Astrocyte (in vitro differentiated cells and primary cell): ENCODE measurements around the gene CELF1. TPM values are rescaled to one million over a fixed set of nuclear protein-coding genes. Genes with fewer than 3 reads are reported as not detected.
A peak's percentile ranks its signal among the peaks of the same experiment; 100 is the strongest.

ENCODE experiments used
- DNase-seq: peaks from one replicate; pipeline ENCODE4 v3.0.0-alpha.2; 2010; ENCODE audit warnings: low read depth
- FAIRE-seq: peaks from 2 replicates; lab custom pipeline; 2011; peaks lifted over from hg19 to GRCh38; lab: Jason Lieb, UNC
- H2AFZ ChIP-seq: 2 replicates; pipeline ENCODE4 v1.6.0; 2012; ENCODE audit warnings: low read depth, low read length, inconsistent platforms
- H3K27ac ChIP-seq: 2 replicates; pipeline ENCODE4 v1.5.1; 2011; ENCODE audit warnings: low read depth, low read length, inconsistent platforms
- H3K27me3 ChIP-seq: 2 replicates; pipeline ENCODE4 v1.6.0; 2011; ENCODE audit warnings: low read length, inconsistent platforms; ENCODE audit not compliant: insufficient read depth
- H3K36me3 ChIP-seq: 2 replicates; pipeline ENCODE4 v1.5.1; 2011; ENCODE audit warnings: low read length, inconsistent platforms; ENCODE audit not compliant: insufficient read depth
- H3K4me1 ChIP-seq: 2 replicates; pipeline ENCODE4 v1.5.1; 2011; ENCODE audit warnings: low read length, inconsistent platforms; ENCODE audit not compliant: insufficient read depth
- H3K4me2 ChIP-seq: 2 replicates; pipeline ENCODE4 v1.6.0; 2012; ENCODE audit warnings: low read length, inconsistent platforms
- H3K4me3 ChIP-seq: 2 replicates; pipeline ENCODE4 v1.5.1; 2011; ENCODE audit warnings: low read depth, mild to moderate bottlenecking, low read length, inconsistent platforms; ENCODE audit not compliant: insufficient read depth
- H3K79me2 ChIP-seq: 2 replicates; pipeline ENCODE4 v1.6.0; 2012; ENCODE audit warnings: mild to moderate bottlenecking, low read length, inconsistent platforms; ENCODE audit not compliant: insufficient read depth
- H3K9ac ChIP-seq: 2 replicates; pipeline ENCODE4 v1.6.0; 2012; ENCODE audit warnings: mild to moderate bottlenecking, low read length, inconsistent platforms
- H3K9me3 ChIP-seq: 2 replicates; pipeline ENCODE4 v1.5.1; 2012; ENCODE audit warnings: low read depth, mild to moderate bottlenecking, low read length, inconsistent platforms; ENCODE audit not compliant: insufficient read depth
- H4K20me1 ChIP-seq: 2 replicates; pipeline ENCODE4 v1.6.0; 2012; ENCODE audit warnings: low read length, inconsistent platforms; ENCODE audit not compliant: insufficient read depth
- H3K27ac Mint-ChIP-seq: one replicate; pipeline ENCODE4 v1.8.0; 2021; ENCODE audit warnings: mild to moderate bottlenecking, mixed read lengths; ENCODE audit not compliant: unreplicated experiment
- H3K27me3 Mint-ChIP-seq: one replicate; pipeline ENCODE4 v1.8.0; 2021; ENCODE audit warnings: low read depth, mixed read lengths; ENCODE audit not compliant: unreplicated experiment
- H3K36me3 Mint-ChIP-seq: one replicate; pipeline ENCODE4 v1.8.0; 2021; ENCODE audit warnings: low read depth, mixed read lengths; ENCODE audit not compliant: unreplicated experiment
- H3K4me1 Mint-ChIP-seq: one replicate; pipeline ENCODE4 v1.8.0; 2021; ENCODE audit warnings: low read depth, mixed read lengths; ENCODE audit not compliant: unreplicated experiment
- H3K4me3 Mint-ChIP-seq: one replicate; pipeline ENCODE4 v1.8.0; 2021; ENCODE audit warnings: mild to moderate bottlenecking, moderate library complexity, mixed read lengths; ENCODE audit not compliant: unreplicated experiment
- H3K9me3 Mint-ChIP-seq: one replicate; pipeline ENCODE4 v1.8.0; 2021; ENCODE audit warnings: mild to moderate bottlenecking, mixed read lengths; ENCODE audit not compliant: unreplicated experiment
- EZH2 ChIP-seq: IDR thresholded peaks from 2 replicates; pipeline ENCODE4 v1.6.1; 2012; ENCODE audit warnings: mild to moderate bottlenecking, low read length, inconsistent platforms; ENCODE audit not compliant: insufficient read depth
- total RNA-seq: library from RNA; stranded (reverse); gene quantifications from 2 replicates; pipeline ENCODE4 v1.2.1, GENCODE V29; 2021
- TF ChIP-seq, protein P1 (sequence below): IDR thresholded peaks from 2 replicates; pipeline ENCODE4 v1.5.1; 2011; ENCODE audit warnings: low read depth, mild to moderate bottlenecking, inconsistent platforms, low read length, moderate library complexity; ENCODE audit not compliant: insufficient read depth

The CELF1 gene
- total RNA-seq, 1 donor from 2014 or later = 101 TPM

DNA sequence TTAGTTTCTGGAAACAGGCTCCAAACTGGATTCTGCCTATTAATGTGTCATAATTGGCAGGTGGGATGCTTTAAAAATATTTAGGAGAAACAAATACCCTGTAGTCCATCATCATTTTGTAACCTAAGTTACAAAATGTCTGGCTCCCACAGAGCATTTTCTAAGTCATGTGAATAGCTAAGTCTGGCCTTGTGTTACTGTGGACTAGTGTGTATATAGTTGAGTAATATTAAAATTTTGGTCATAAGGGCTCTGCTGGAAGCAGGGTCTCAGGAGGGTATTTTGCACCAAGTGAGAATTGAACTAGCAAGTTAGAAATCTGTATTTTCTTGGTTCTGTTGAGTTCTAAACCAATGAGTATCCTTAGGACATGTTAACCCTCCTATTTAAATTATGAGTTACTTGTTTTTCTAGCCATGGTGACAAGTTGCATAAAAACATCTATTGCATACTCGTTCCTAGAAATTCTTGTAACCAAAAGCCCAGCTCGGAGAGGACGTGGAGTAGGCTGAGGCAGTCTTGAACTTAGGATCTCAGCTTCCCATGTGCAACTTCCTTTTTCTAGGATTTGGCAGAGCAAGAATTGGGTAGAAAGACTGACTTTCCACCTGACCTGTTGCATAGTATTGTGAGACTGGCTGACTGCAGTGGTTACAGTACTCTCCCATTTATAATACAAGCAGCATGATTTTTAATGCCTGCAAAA is 17.9 kb upstream of the CELF1 start:
- no peak for TF ChIP-seq EZH2
- TF ChIP-seq, protein P1, sequence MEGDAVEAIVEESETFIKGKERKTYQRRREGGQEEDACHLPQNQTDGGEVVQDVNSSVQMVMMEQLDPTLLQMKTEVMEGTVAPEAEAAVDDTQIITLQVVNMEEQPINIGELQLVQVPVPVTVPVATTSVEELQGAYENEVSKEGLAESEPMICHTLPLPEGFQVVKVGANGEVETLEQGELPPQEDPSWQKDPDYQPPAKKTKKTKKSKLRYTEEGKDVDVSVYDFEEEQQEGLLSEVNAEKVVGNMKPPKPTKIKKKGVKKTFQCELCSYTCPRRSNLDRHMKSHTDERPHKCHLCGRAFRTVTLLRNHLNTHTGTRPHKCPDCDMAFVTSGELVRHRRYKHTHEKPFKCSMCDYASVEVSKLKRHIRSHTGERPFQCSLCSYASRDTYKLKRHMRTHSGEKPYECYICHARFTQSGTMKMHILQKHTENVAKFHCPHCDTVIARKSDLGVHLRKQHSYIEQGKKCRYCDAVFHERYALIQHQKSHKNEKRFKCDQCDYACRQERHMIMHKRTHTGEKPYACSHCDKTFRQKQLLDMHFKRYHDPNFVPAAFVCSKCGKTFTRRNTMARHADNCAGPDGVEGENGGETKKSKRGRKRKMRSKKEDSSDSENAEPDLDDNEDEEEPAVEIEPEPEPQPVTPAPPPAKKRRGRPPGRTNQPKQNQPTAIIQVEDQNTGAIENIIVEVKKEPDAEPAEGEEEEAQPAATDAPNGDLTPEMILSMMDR = no peak
- no peak overlapping the region for H3K27ac Mint-ChIP-seq
- Histone ChIP-seq H4K20me1 (peaks cover 24% of the 10 kb centered on the region), H3K9ac (no peak overlapping the region), H3K79me2 (peaks cover 67% of the 10 kb centered on the region), H3K36me3 (peaks cover 20% of the 10 kb centered on the region), H2AFZ (no peak overlapping the region), H3K27me3 (no peaks in the 10 kb centered on the region), H3K4me2 (no peak overlapping the region), H3K4me1 (peaks cover 16% of the 10 kb centered on the region), H3K27ac (no peak overlapping the region), H3K4me3 (no peak overlapping the region), H3K9me3 (no peaks in the 10 kb centered on the region)
- H3K9me3 Mint-ChIP-seq = no peaks in the 10 kb centered on the region
- no peak overlapping the region for H3K4me3 Mint-ChIP-seq
- peaks cover 11% of the 10 kb centered on the region for H3K36me3 Mint-ChIP-seq
- no peaks in the 10 kb centered on the region for H3K27me3 Mint-ChIP-seq
- DNase-seq (no peak), FAIRE-seq (no peak)
- H3K4me1 Mint-ChIP-seq = no peaks in the 10 kb centered on the region

DNA sequence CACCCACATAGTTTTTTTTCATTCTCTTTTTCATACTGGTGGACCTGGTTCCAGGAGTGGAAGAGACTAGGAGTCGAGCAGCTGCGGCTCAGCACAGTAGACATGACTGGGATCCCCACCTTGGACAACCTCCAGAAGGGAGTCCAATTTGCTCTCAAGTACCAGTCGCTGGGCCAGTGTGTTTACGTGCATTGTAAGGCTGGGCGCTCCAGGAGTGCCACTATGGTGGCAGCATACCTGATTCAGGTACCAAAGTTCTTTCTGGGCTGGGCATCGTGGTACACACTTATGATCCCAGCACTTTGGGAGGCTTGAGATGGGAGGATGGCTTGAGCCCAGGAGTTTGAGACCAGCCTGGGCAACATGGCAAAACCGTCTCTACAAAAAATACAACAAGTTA is 16.7 kb upstream of the CELF1 start:
- Mint-ChIP-seq H3K27me3 (no peaks in the 10 kb centered on the region), H3K27ac (no peak overlapping the region), H3K4me1 (no peaks in the 10 kb centered on the region), H3K9me3 (no peaks in the 10 kb centered on the region), H3K4me3 (no peak overlapping the region), H3K36me3 (peaks cover 11% of the 10 kb centered on the region)
- Histone ChIP-seq H3K4me3 (no peak overlapping the region), H3K79me2 (peaks cover 70% of the 10 kb centered on the region), H2AFZ (no peak overlapping the region), H4K20me1 (peaks cover 24% of the 10 kb centered on the region), H3K36me3 (peaks cover 20% of the 10 kb centered on the region), H3K27me3 (no peaks in the 10 kb centered on the region), H3K27ac (no peak overlapping the region), H3K4me2 (no peak overlapping the region), H3K9ac (no peak overlapping the region), H3K4me1 (peaks cover 22% of the 10 kb centered on the region), H3K9me3 (no peaks in the 10 kb centered on the region)
- TF ChIP-seq, protein P1 = no peak
- no peak for TF ChIP-seq EZH2
- DNase-seq = no peak
- FAIRE-seq = no peak

DNA sequence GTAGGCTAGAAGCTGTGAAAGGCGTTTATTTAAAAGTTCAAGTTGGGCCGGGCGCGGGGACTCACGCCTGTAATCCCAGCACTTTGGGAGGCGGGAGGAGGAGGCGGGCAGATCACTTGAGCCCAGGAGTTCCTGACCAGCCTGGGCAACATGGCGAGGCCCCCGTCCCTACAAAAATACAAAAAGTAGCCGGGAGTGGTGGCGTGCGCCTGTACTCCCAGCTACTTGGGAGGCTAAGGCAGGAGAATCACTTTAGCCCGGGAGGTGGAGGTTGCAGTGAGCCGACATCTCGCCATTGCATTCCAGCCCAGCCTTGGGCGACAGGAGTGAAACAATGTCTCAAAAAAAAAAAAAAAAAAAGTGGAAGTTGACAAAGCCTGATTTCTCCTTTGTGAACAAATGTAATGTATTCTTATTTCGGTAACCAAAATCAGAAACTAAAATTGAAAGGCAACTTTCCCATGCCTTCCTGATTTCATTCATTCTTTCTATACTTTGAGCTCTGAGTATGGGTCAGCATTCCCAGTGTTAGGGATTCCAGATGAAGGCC is 13.3 kb upstream of the CELF1 start:
- FAIRE-seq = no peak
- Histone ChIP-seq H3K9me3 (no peaks in the 10 kb centered on the region), H4K20me1 (peaks cover 7% of the 10 kb centered on the region), H3K4me2 (peak overlapping the region; percentile 97), H3K27ac (peak overlapping the region; percentile 70), H3K9ac (peak overlapping the region; percentile 93), H3K79me2 (peaks cover 54% of the 10 kb centered on the region), H2AFZ (peak overlapping the region; percentile 92), H3K4me3 (peak overlapping the region; percentile 92), H3K36me3 (peaks cover 3% of the 10 kb centered on the region), H3K27me3 (no peaks in the 10 kb centered on the region), H3K4me1 (peaks cover 7% of the 10 kb centered on the region)
- Mint-ChIP-seq H3K27ac (no peak overlapping the region), H3K4me3 (peak overlapping the region; percentile 83), H3K27me3 (no peaks in the 10 kb centered on the region), H3K36me3 (peaks cover 5% of the 10 kb centered on the region), H3K9me3 (no peaks in the 10 kb centered on the region), H3K4me1 (no peaks in the 10 kb centered on the region)
- DNase-seq = no peak
- no peak for TF ChIP-seq EZH2
- TF ChIP-seq, protein P1 = no peak
